Thyroid gland (tissue), 4 donors: ENCODE measurements around the gene BNIP3.

ENCODE experiments used
- CTCF ChIP-seq, 6 experiments: fragments of 200-600 bp in 3 of 6; fragments of 450-650 bp in 3 of 6; sonication (generic) in 3 of 6; IDR thresholded peaks; one replicate each; pipeline ENCODE4 v1.5.1; 2016 to 2019; ENCODE audit warnings: antibody characterized with exemption in 6 of 6, mild to moderate bottlenecking in 2 of 6, inconsistent platforms in 1 of 6, moderate library complexity in 1 of 6
- POLR2A ChIP-seq, 2 donors: fragments of 450-650 bp; IDR thresholded peaks; one replicate each; pipeline ENCODE4 v1.6.1; 2017; ENCODE audit warnings: antibody characterized with exemption in 2 of 2, mild to moderate bottlenecking in 2 of 2, moderate library complexity in 1 of 2

GRCh38 chr10:131947631-131948347, 33.9 kb downstream of the BNIP3 start:
- TF ChIP-seq CTCF (IDR thresholded peaks at IDR 0.05): no peak
- TF ChIP-seq POLR2A (IDR thresholded peaks at IDR 0.05): no peak
